ENCODE data around the gene CEP112. TPM values are rescaled to one million over a fixed set of nuclear protein-coding genes. Genes with fewer than 3 reads are reported as not detected.

The CEP112 gene
- total and polyA plus RNA-seq, 4 donors: 1.1 to 4.9 (median 1.4) TPM

DNA sequence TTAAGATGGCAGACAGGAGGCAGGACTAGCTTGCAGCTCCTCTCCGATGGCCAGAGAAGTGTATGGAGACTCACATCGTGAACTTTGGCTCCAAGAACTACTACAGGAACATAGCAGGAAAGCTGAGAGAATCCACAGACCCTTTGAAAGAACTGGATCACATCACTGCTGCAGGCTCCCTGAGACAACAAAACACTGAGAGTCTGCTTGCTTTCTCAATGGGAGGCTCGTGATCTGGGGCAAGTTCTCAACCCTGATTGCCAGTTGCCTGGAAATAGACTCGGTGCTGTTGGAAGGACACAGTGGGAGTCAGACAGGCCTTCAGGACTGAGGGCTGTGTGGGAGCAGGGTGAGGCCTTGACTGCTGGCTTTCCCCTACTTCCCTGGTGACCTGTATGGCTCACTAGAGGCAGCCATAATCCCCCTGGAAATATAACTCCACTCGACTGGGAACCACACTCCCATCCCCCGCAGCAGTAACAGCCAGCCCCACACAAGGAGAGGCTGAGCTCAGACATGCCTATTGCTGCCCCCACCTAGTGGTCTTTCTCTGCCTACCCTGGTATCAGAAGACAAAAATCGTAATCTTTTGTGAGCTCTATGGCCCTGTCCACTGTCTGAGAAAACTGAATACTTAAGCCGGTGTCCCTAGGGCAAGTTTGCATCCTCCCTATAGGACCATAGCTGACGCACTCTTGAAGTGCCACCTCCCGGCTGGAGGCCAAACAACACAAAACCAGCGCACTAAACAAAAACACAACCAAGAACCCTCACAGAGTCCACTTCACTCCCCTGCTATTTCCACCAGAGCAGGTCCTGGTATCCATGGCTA, 238.4 kb downstream of the CEP112 start:
- Histone ChIP-seq H3K4me1 (ENCODE audit: control insufficient read depth in 4 of 4, insufficient read depth in 4 of 4, low read length in 3 of 4) (no peaks in the 10 kb centered on the region), H3K4me3 (ENCODE audit: low read depth in 1 of 3, low read length in 3 of 3) (no peak overlapping the region), H3K36me3 (ENCODE audit: control insufficient read depth in 4 of 4, insufficient read depth in 3 of 4, low read depth in 1 of 4, low read length in 3 of 4) (no peaks in the 10 kb centered on the region), H3K27me3 (ENCODE audit: control insufficient read depth in 4 of 4, insufficient read depth in 4 of 4, low read length in 3 of 4) (no peaks in the 10 kb centered on the region), H3K27ac (ENCODE audit: low read depth in 1 of 2, low read length in 2 of 2) (no peak overlapping the region), H3K9me3 (ENCODE audit: control insufficient read depth in 4 of 4, low read length in 3 of 4) (peaks cover 0 to 7% (median 3%) of the 10 kb centered on the region in 4 donors), H3K9ac (ENCODE audit: low read depth in 1 of 2, low read length in 2 of 2) (no peak overlapping the region)
- no peak for TF ChIP-seq ATF3 (IDR thresholded peaks at IDR 0.05)
- no peak for TF ChIP-seq ZBTB33 (IDR thresholded peaks at IDR 0.05)
- no peak for TF ChIP-seq JUND (IDR thresholded peaks at IDR 0.05)
- no peak for TF ChIP-seq TAF1 (conservative IDR thresholded peaks at IDR 0.05)
- TF ChIP-seq RXRA (IDR thresholded peaks at IDR 0.05): no peak
- TF ChIP-seq EGR1 (IDR thresholded peaks at IDR 0.05; ENCODE audit: low read depth in 2 of 2): no peak
- no peak for TF ChIP-seq REST (IDR thresholded peaks at IDR 0.05)
- TF ChIP-seq HNF4A (conservative IDR thresholded peaks at IDR 0.05): no peak
- no peak for TF ChIP-seq YY1 (IDR thresholded peaks at IDR 0.05)
- TF ChIP-seq FOXA1 (IDR thresholded peaks at IDR 0.05): no peak
- no peak for TF ChIP-seq SP1 (IDR thresholded peaks at IDR 0.05)
- TF ChIP-seq NR2F2 (IDR thresholded peaks at IDR 0.05): no peak
- no peak for TF ChIP-seq RAD21 (IDR thresholded peaks at IDR 0.05)
- TF ChIP-seq FOXA2 (IDR thresholded peaks at IDR 0.05): no peak
- no peak for TF ChIP-seq MAX (IDR thresholded peaks at IDR 0.05)
- 89% methylated on average over 11 of the region's 11 CpGs for WGBS
- DNase-seq (ENCODE audit: low spot score): no peak

GRCh38 chr17:65952586-65952985, 239.3 kb downstream of the CEP112 start:
- Histone ChIP-seq H3K4me3 (ENCODE audit: low read depth in 1 of 3, low read length in 3 of 3) (no peak overlapping the region), H3K27me3 (ENCODE audit: control insufficient read depth in 4 of 4, insufficient read depth in 4 of 4, low read length in 3 of 4) (no peaks in the 10 kb centered on the region), H3K36me3 (ENCODE audit: control insufficient read depth in 4 of 4, insufficient read depth in 3 of 4, low read depth in 1 of 4, low read length in 3 of 4) (no peaks in the 10 kb centered on the region), H3K27ac (ENCODE audit: low read depth in 1 of 2, low read length in 2 of 2) (no peak overlapping the region), H3K9ac (ENCODE audit: low read depth in 1 of 2, low read length in 2 of 2) (no peak overlapping the region), H3K9me3 (ENCODE audit: control insufficient read depth in 4 of 4, low read length in 3 of 4) (peaks cover 0 to 7% (median 0%) of the 10 kb centered on the region in 4 donors), H3K4me1 (ENCODE audit: control insufficient read depth in 4 of 4, insufficient read depth in 4 of 4, low read length in 3 of 4) (no peaks in the 10 kb centered on the region)
- DNase-seq (ENCODE audit: low spot score): no peak
- TF ChIP-seq FOXA2 (IDR thresholded peaks at IDR 0.05) (no peak), ATF3 (IDR thresholded peaks at IDR 0.05) (no peak), JUND (IDR thresholded peaks at IDR 0.05) (no peak)
- 92% methylated on average over 1 of the region's 1 CpG for WGBS

Data from liver (tissue), 9 donors.